ENCODE measurements around the gene HSP90AB1.

HSP90AB1 gene

DNA sequence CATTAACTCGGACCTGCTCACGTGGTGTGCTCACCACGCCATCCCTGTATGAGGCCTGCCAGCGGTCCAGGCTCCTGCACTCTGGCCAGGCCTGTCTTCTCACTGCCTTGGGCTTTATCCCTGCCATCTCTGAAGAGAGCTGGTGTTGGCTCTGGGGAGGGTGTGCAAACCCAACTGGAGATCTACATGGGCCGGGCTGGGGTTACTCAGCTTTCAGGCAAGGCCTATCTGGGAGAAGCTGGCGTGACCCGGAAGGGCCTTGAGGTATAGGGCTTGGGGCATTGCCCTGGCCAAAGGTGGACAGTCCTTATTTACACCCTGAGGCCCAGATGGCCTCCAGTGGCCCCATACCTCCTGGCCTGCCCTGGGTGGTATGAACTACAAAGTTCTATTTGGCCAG lies 18.5 kb upstream of the HSP90AB1 start:
- TF ChIP-seq FOXP2 (optimal IDR thresholded peaks at IDR 0.05; ENCODE audit: borderline replicate concordance, extremely low read depth, extremely low read length, insufficient read depth) (no peak), POLR2AphosphoS5 (IDR thresholded peaks at IDR 0.05; ENCODE audit: low read depth, low read length) (no peak), SIN3A (IDR thresholded peaks at IDR 0.05; ENCODE audit: borderline replicate concordance, insufficient read depth, low read length) (no peak), TAF1 (IDR thresholded peaks at IDR 0.05; ENCODE audit: borderline replicate concordance, insufficient read depth, low read length) (no peak)
- TF ChIP-seq, protein P1, sequence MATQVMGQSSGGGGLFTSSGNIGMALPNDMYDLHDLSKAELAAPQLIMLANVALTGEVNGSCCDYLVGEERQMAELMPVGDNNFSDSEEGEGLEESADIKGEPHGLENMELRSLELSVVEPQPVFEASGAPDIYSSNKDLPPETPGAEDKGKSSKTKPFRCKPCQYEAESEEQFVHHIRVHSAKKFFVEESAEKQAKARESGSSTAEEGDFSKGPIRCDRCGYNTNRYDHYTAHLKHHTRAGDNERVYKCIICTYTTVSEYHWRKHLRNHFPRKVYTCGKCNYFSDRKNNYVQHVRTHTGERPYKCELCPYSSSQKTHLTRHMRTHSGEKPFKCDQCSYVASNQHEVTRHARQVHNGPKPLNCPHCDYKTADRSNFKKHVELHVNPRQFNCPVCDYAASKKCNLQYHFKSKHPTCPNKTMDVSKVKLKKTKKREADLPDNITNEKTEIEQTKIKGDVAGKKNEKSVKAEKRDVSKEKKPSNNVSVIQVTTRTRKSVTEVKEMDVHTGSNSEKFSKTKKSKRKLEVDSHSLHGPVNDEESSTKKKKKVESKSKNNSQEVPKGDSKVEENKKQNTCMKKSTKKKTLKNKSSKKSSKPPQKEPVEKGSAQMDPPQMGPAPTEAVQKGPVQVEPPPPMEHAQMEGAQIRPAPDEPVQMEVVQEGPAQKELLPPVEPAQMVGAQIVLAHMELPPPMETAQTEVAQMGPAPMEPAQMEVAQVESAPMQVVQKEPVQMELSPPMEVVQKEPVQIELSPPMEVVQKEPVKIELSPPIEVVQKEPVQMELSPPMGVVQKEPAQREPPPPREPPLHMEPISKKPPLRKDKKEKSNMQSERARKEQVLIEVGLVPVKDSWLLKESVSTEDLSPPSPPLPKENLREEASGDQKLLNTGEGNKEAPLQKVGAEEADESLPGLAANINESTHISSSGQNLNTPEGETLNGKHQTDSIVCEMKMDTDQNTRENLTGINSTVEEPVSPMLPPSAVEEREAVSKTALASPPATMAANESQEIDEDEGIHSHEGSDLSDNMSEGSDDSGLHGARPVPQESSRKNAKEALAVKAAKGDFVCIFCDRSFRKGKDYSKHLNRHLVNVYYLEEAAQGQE (IDR thresholded peaks at IDR 0.05; ENCODE audit: insufficient read depth in 1 of 2, low read depth in 2 of 2, low read length in 2 of 2) = no peak

DNA sequence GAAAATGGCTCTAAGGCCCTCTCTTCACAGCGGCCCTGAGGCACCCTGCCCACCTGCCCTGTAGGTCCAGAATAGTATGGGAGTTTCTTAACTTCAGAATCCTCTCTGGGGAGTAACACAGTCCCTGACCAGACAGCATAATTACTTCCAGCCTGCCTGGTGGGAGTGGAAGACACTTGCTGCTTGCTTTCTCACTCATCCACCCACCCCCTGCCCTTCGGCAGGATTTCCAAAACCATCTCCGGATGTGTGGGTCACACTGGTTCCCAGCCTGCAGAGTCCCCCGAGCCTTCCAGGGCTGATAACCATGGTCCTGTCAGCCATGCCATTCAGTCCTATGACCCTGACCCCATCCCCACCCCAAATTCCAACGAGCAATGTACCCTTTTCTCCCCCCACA lies 18.1 kb upstream of the HSP90AB1 start:
- TF ChIP-seq, protein P1 (IDR thresholded peaks at IDR 0.05; ENCODE audit: insufficient read depth in 1 of 2, low read depth in 2 of 2, low read length in 2 of 2) = no peak
- TF ChIP-seq FOXP2 (optimal IDR thresholded peaks at IDR 0.05; ENCODE audit: borderline replicate concordance, extremely low read depth, extremely low read length, insufficient read depth) (no peak), TAF1 (IDR thresholded peaks at IDR 0.05; ENCODE audit: borderline replicate concordance, insufficient read depth, low read length) (no peak), SIN3A (IDR thresholded peaks at IDR 0.05; ENCODE audit: borderline replicate concordance, insufficient read depth, low read length) (no peak), POLR2AphosphoS5 (IDR thresholded peaks at IDR 0.05; ENCODE audit: low read depth, low read length) (no peak)

DNA sequence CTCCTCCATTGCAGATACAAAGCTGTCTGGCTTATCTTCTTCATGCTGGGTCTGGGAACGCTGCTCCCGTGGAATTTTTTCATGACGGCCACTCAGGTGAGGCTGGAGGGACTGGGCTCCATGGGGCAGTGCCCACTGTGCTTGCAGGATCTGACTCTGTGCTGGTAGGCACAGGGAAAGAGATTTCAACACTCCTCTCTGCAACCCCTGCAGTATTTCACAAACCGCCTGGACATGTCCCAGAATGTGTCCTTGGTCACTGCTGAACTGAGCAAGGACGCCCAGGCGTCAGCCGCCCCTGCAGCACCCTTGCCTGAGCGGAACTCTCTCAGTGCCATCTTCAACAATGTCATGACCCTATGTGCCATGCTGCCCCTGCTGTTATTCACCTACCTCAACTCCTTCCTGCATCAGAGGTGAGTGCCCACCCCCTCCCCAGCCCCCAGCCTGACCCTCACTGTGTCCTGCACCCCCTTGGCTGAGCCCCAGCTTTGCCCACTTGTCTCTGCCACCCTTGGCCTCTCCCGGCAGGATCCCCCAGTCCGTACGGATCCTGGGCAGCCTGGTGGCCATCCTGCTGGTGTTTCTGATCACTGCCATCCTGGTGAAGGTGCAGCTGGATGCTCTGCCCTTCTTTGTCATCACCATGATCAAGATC lies 17.4 kb upstream of the HSP90AB1 start:
- TF ChIP-seq FOXP2 (optimal IDR thresholded peaks at IDR 0.05; ENCODE audit: borderline replicate concordance, extremely low read depth, extremely low read length, insufficient read depth) (no peak), POLR2AphosphoS5 (IDR thresholded peaks at IDR 0.05; ENCODE audit: low read depth, low read length) (no peak), SIN3A (IDR thresholded peaks at IDR 0.05; ENCODE audit: borderline replicate concordance, insufficient read depth, low read length) (no peak), TAF1 (IDR thresholded peaks at IDR 0.05; ENCODE audit: borderline replicate concordance, insufficient read depth, low read length) (no peak)
- TF ChIP-seq, protein P1 (IDR thresholded peaks at IDR 0.05; ENCODE audit: insufficient read depth in 1 of 2, low read depth in 2 of 2, low read length in 2 of 2) = no peak

DNA sequence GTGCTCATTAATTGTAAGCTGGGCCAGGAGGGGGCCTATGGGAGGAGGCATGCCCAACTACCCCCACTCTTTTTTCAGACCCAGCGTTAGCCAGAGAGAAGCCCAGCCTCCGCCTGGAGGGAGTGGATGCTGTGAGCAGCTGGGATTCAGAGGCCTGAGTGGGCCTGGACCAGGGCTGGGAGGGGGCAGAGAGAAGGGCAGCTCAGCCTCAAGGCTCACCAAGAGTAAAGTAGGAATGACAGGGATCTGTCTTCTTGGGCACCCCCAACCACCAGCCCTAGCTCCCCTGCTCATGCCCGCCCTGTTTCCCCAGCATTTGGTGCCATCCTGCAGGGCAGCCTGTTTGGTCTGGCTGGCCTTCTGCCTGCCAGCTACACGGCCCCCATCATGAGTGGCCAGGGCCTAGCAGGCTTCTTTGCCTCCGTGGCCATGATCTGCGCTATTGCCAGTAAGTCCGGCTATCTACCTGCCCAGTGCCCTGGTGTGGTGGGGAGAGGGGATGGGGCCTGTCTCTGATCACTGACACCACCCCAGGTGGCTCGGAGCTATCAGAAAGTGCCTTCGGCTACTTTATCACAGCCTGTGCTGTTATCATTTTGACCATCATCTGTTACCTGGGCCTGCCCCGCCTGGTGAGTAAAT lies 16.7 kb upstream of the HSP90AB1 start:
- no peak for TF ChIP-seq FOXP2 (optimal IDR thresholded peaks at IDR 0.05; ENCODE audit: borderline replicate concordance, extremely low read depth, extremely low read length, insufficient read depth)
- no peak for TF ChIP-seq SIN3A (IDR thresholded peaks at IDR 0.05; ENCODE audit: borderline replicate concordance, insufficient read depth, low read length)
- TF ChIP-seq, protein P1 (IDR thresholded peaks at IDR 0.05; ENCODE audit: insufficient read depth in 1 of 2, low read depth in 2 of 2, low read length in 2 of 2) = no peak
- TF ChIP-seq TAF1 (IDR thresholded peaks at IDR 0.05; ENCODE audit: borderline replicate concordance, insufficient read depth, low read length) = no peak
- no peak for TF ChIP-seq POLR2AphosphoS5 (IDR thresholded peaks at IDR 0.05; ENCODE audit: low read depth, low read length)
